Fibroblast of pulmonary artery (primary cell): ENCODE results near the gene ITM2C.

Experiments used
- DNase-seq: peaks from one replicate; pipeline ENCODE4 v3.0.0-alpha.2; 2010; ENCODE audit warnings: low read depth
- H3K4me3 ChIP-seq: replicated peaks from 2 replicates; pipeline ENCODE4 v1.5.1; 2011; ENCODE audit warnings: low read depth, mild to moderate bottlenecking, control low read depth, low read length, moderate library complexity
- TF ChIP-seq, protein P1 (sequence below): IDR thresholded peaks from 2 replicates; pipeline ENCODE4 v1.5.1; 2011; ENCODE audit warnings: mild to moderate bottlenecking, control low read depth, low read length, inconsistent platforms; ENCODE audit errors: missing control alignments

ITM2C gene

DNA sequence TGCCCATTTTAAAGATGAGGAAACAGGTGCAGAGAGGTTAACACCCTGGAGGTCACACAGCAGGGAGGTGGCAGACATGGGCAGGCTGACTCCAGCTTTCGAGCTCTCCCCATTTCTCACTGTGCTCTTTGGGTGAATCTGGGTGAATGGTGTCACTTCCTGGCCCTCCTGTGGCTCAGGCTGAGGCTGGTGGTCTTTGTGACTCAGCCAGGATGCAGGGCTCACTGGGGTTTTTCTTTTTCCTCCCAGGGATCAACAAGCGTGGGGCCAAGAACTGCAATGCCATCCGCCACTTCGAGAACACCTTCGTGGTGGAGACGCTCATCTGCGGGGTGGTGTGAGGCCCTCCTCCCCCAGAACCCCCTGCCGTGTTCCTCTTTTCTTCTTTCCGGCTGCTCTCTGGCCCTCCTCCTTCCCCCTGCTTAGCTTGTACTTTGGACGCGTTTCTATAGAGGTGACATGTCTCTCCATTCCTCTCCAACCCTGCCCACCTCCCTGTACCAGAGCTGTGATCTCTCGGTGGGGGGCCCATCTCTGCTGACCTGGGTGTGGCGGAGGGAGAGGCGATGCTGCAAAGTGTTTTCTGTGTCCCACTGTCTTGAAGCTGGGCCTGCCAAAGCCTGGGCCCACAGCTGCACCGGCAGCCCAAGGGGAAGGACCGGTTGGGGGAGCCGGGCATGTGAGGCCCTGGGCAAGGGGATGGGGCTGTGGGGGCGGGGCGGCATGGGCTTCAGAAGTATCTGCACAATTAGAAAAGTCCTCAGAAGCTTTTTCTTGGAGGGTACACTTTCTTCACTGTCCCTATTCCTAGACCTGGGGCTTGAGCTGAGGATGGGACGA lies 13.2 kb downstream of the ITM2C start:
- no peak for DNase-seq
- H3K4me3 ChIP-seq, result no peak overlapping the region
- TF ChIP-seq, protein P1, sequence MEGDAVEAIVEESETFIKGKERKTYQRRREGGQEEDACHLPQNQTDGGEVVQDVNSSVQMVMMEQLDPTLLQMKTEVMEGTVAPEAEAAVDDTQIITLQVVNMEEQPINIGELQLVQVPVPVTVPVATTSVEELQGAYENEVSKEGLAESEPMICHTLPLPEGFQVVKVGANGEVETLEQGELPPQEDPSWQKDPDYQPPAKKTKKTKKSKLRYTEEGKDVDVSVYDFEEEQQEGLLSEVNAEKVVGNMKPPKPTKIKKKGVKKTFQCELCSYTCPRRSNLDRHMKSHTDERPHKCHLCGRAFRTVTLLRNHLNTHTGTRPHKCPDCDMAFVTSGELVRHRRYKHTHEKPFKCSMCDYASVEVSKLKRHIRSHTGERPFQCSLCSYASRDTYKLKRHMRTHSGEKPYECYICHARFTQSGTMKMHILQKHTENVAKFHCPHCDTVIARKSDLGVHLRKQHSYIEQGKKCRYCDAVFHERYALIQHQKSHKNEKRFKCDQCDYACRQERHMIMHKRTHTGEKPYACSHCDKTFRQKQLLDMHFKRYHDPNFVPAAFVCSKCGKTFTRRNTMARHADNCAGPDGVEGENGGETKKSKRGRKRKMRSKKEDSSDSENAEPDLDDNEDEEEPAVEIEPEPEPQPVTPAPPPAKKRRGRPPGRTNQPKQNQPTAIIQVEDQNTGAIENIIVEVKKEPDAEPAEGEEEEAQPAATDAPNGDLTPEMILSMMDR, result no peak

DNA sequence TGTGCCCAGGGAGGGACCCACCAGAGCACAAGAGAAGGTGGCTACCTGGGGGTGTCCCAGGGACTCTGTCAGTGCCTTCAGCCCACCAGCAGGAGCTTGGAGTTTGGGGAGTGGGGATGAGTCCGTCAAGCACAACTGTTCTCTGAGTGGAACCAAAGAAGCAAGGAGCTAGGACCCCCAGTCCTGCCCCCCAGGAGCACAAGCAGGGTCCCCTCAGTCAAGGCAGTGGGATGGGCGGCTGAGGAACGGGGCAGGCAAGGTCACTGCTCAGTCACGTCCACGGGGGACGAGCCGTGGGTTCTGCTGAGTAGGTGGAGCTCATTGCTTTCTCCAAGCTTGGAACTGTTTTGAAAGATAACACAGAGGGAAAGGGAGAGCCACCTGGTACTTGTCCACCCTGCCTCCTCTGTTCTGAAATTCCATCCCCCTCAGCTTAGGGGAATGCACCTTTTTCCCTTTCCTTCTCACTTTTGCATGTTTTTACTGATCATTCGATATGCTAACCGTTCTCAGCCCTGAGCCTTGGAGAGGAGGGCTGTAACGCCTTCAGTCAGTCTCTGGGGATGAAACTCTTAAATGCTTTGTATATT lies 14.0 kb downstream of the ITM2C start:
- TF ChIP-seq, protein P1, result no peak
- no peak for DNase-seq

DNA sequence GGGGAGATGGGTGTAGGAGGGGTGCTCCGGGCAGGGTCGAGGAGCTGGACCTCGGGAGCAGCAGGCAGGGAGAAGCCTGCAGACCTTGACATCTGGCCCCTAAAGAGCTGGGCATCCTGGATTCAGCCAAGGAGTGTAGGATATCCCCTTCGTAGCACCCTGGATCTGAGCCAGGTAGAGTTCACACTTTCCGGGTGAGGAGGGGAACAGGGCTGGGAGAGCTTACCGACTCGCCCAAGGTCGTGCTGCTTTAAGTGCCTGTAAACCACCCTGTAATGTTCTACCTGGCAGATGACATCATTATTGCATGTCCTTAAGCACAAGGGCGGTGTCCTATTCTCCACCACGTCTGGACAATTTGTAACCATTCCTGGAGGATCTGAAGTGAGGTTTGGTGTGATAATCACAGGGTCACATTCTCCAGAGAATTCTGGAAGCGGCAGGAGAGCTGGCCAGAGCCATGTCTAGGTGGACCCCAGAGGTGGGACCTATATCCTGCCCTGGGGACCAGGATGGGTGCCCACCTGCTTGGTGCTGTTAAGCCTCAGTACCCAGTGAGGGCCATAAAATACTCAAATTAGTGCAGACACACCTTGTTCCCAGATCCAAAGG lies 14.6 kb downstream of the ITM2C start:
- H3K4me3 ChIP-seq, result no peak overlapping the region
- TF ChIP-seq, protein P1, result no peak
- no peak for DNase-seq

More for the DNA sequence above, 14.0 kb downstream of the ITM2C start:
- no peak overlapping the region for H3K4me3 ChIP-seq

DNA sequence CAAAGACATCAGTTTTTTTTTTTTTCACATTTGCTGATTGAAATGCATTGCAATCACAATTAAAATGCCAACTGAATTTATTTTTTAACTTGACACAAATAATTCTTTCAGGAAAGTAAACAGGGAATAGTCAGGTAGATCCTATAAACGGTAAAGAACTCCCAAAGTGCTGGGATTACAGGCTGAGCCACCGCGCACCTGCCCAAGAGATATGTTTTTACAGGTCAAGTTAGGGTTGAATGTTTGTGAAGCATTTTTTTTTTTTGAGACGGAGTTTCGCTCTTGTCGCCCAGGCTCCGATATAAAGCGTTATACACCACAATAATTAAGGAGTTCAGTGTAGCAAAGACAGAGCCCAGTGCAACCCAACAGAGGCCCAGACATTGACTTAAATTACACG lies 15.1 kb downstream of the ITM2C start:
- TF ChIP-seq, protein P1, result no peak

DNA sequence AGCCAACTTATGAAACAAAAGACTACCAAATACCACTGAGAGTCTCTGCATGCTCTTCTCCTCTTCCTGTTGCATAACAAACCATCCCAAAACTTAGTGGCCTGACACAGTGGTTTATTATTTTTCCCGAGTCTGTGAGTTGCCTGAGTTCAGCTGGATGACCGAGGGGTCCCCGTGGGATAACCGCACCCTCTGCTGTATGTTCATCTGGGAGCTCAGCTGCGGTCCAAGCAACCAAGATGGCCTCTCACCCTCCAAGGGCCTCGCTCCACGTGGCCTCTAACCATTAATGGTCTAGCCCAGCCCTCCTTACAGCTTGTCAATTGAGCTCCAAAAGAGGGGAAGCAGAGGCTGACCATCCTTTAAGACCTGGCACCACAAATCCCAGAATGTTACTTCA lies 17.1 kb downstream of the ITM2C start:
- TF ChIP-seq, protein P1, result no peak
- H3K4me3 ChIP-seq, result no peak overlapping the region
- no peak for DNase-seq

More for the DNA sequence above, 15.1 kb downstream of the ITM2C start:
- H3K4me3 ChIP-seq, result no peak overlapping the region
- no peak for DNase-seq

DNA sequence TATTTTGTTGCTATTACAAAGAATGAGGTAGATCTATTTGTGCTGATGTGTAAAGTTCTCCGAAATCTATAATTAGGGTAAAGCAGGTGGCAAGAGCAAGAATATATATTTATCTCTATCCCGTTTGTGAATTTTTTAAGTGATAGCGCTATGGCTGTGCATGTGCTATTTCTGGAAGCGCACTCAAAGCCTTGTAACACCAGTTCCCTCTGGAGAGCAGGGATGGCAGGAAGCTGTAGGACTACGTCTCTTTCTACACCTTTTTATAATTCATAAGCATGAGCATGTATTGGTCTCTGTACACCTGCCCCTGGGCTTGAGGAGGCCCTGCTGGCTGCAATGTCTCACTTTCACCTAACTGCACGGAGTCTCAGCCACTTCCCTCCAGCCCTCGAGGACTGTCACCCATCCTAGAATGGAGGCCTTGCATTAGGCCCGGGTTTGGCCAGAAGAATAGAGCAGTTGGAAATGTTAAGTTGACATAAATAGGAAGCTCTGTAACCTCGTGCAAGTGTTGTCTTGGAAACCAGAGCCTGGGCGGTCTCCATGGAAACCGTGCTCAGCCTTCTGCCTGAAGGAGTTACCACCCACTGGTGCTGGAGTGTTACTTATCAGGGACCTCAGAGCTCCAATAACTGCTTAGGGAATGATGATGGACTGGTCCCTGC lies 20.9 kb downstream of the ITM2C start:
- H3K4me3 ChIP-seq, result no peak overlapping the region
- DNase-seq, result peak; percentile 67

More for the DNA sequence above, 20.9 kb downstream of the ITM2C start:
- TF ChIP-seq, protein P1, result no peak
